H1 (cell line): ENCODE data around the gene BACE1. TPM values are rescaled to one million over a fixed set of nuclear protein-coding genes. Genes with fewer than 3 reads are reported as not detected.

Source experiments
- CTCF ChIA-PET: fragments of 300-600 bp; sonication (Branson Sonifier 250); formaldehyde crosslinking; loops from one replicate; lab custom pipeline; 2021; ENCODE audit not compliant: partially characterized antibody; lab: Charles Lee
- POLR2A ChIA-PET: fragments of 300-600 bp; sonication (Branson Sonifier 250); formaldehyde crosslinking; loops from one replicate; lab custom pipeline; 2021; ENCODE audit warnings: inconsistent platforms; ENCODE audit not compliant: partially characterized antibody; lab: Charles Lee
- DNase-seq, 2 experiments: peaks; one replicate each; pipeline versions ENCODE4 v3.0.0 to v3.0.0-alpha.2; 2010 to 2022; ENCODE audit warnings: low spot score in 2 of 2, low read depth in 1 of 2, mixed read lengths in 1 of 2
- FAIRE-seq: peaks from 2 replicates; lab custom pipeline; 2011; peaks lifted over from hg19 to GRCh38; lab: Jason Lieb, UNC
- H2AFZ ChIP-seq: 2 replicates; pipeline ENCODE4 v1.8.1; 2012; ENCODE audit warnings: low read length, inconsistent platforms
- H2AK5ac ChIP-seq: 2 replicates; pipeline ENCODE4 v1.6.1; 2013; ENCODE audit warnings: low read depth, low read length
- H2BK120ac ChIP-seq: replicated peaks from 2 replicates; pipeline ENCODE3; 2013; ENCODE audit warnings: low read depth, low read length, inconsistent platforms
- H2BK12ac ChIP-seq: 2 replicates; pipeline ENCODE4 v1.6.1; 2013; ENCODE audit warnings: low read depth, low read length
- H2BK15ac ChIP-seq: 2 replicates; pipeline ENCODE4 v1.6.1; 2013; ENCODE audit warnings: low read length
- H2BK20ac ChIP-seq: 2 replicates; pipeline ENCODE4 v1.6.1; 2013; ENCODE audit warnings: low read length
- H2BK5ac ChIP-seq: 2 replicates; pipeline ENCODE4 v1.6.1; 2013; ENCODE audit warnings: low read depth, low read length
- H3K14ac ChIP-seq: 2 replicates; pipeline ENCODE4 v1.6.1; 2013; ENCODE audit warnings: inconsistent platforms; ENCODE audit not compliant: insufficient read length
- H3K18ac ChIP-seq: 2 replicates; pipeline ENCODE4 v1.6.1; 2013; ENCODE audit warnings: low read length; ENCODE audit errors: extremely low read depth
- H3K23ac ChIP-seq: 2 replicates; pipeline ENCODE4 v1.6.1; 2013; ENCODE audit warnings: inconsistent platforms; ENCODE audit not compliant: insufficient read length
- H3K23me2 ChIP-seq: 2 replicates; pipeline ENCODE4 v1.6.1; 2013; ENCODE audit warnings: low read depth, low read length
- H3K27ac ChIP-seq: 2 replicates; pipeline ENCODE4 v1.6.1; 2011; ENCODE audit warnings: low read depth, low read length, inconsistent platforms
- H3K27me3 ChIP-seq, 4 experiments: replicated peaks in 1 of 4; 1 replicate in 1 of 4; 2 replicates in 3 of 4; pipeline versions ENCODE4 v1.6.1 to v1.8.1; 2011 to 2013; ENCODE audit warnings: low read length in 3 of 4, mild to moderate bottlenecking in 3 of 4, inconsistent platforms in 2 of 4, mixed read lengths in 2 of 4, moderate library complexity in 1 of 4; ENCODE audit not compliant: control insufficient read depth in 3 of 4, insufficient read depth in 3 of 4; ENCODE audit errors: extremely low read depth in 1 of 4
- H3K36me3 ChIP-seq, 4 experiments: 2 replicates each; pipeline versions ENCODE4 v1.6.1 to v1.8.1; 2011 to 2013; ENCODE audit warnings: mild to moderate bottlenecking in 4 of 4, low read length in 3 of 4, moderate library complexity in 2 of 4, control low read depth in 1 of 4, inconsistent platforms in 1 of 4; ENCODE audit not compliant: insufficient read depth in 4 of 4, control insufficient read depth in 2 of 4
- H3K4ac ChIP-seq: replicated peaks from 2 replicates; pipeline ENCODE3; 2013; ENCODE audit warnings: low read length, low read depth, mixed read lengths, inconsistent platforms; ENCODE audit not compliant: insufficient read length
- H3K4me1 ChIP-seq, 4 experiments: replicated peaks in 1 of 4; 1 replicate in 1 of 4; 2 replicates in 3 of 4; pipeline versions ENCODE4 v1.6.1 to v1.8.1; 2011 to 2013; ENCODE audit warnings: low read length in 3 of 4, inconsistent platforms in 2 of 4, mixed read lengths in 1 of 4; ENCODE audit not compliant: insufficient read depth in 4 of 4, control insufficient read depth in 3 of 4
- H3K4me2 ChIP-seq, 2 experiments: 2 replicates each; pipeline versions ENCODE4 v1.6.1 to v1.8.1; 2011 to 2013; ENCODE audit warnings: low read depth in 2 of 2, low read length in 2 of 2, control low read depth in 1 of 2, inconsistent platforms in 1 of 2, mild to moderate bottlenecking in 1 of 2; ENCODE audit not compliant: insufficient read depth in 1 of 2
- H3K4me3 ChIP-seq, 4 experiments: fragments of 200-600, 300-600 bp in 1 of 4; sonication (generic), shearing (Covaris generic), sonication (Bioruptor Twin) in 1 of 4; 2 replicates each; pipeline versions ENCODE4 v1.5.1 to v1.8.1; 2011 to 2016; ENCODE audit warnings: low read length in 4 of 4, low read depth in 3 of 4, control low read depth in 2 of 4, inconsistent platforms in 2 of 4, mild to moderate bottlenecking in 2 of 4, mixed read lengths in 1 of 4, moderate library complexity in 1 of 4; ENCODE audit not compliant: insufficient read depth in 2 of 4; ENCODE audit errors: extremely low read depth in 1 of 4
- H3K56ac ChIP-seq: replicated peaks from 2 replicates; pipeline ENCODE3; 2013; ENCODE audit warnings: low read depth, mild to moderate bottlenecking, mixed read lengths, low read length, inconsistent platforms; ENCODE audit not compliant: insufficient read length
- H3K79me1 ChIP-seq: 2 replicates; pipeline ENCODE4 v1.6.1; 2013; ENCODE audit warnings: low read depth, low read length, control low read depth
- H3K79me2 ChIP-seq, 2 experiments: 2 replicates each; pipeline versions ENCODE4 v1.6.1 to v1.8.1; 2012 to 2013; ENCODE audit warnings: low read length in 2 of 2, mild to moderate bottlenecking in 2 of 2, inconsistent platforms in 1 of 2; ENCODE audit not compliant: insufficient read depth in 2 of 2, control insufficient read depth in 1 of 2
- H3K9ac ChIP-seq, 4 experiments: replicated peaks in 1 of 4; 1 replicate in 1 of 4; 2 replicates in 3 of 4; pipeline versions ENCODE4 v1.6.1 to v1.8.1; 2011 to 2013; ENCODE audit warnings: low read depth in 3 of 4, low read length in 3 of 4, control low read depth in 2 of 4, mild to moderate bottlenecking in 2 of 4, moderate library complexity in 2 of 4, inconsistent platforms in 1 of 4; ENCODE audit errors: extremely low read depth in 1 of 4
- H3K9me3 ChIP-seq, 2 experiments: 2 replicates each; pipeline versions ENCODE4 v1.6.1 to v1.8.1; 2012 to 2013; ENCODE audit warnings: mild to moderate bottlenecking in 2 of 2, moderate library complexity in 2 of 2, control low read depth in 1 of 2, inconsistent platforms in 1 of 2, low read depth in 1 of 2, low read length in 1 of 2, mixed read lengths in 1 of 2; ENCODE audit not compliant: insufficient read depth in 2 of 2
- H4K20me1 ChIP-seq, 2 experiments: replicated peaks in 1 of 2; 2 replicates each; pipeline versions ENCODE3 to v1.8.1; 2011 to 2013; ENCODE audit warnings: inconsistent platforms in 2 of 2, low read length in 2 of 2, mild to moderate bottlenecking in 1 of 2; ENCODE audit not compliant: insufficient read depth in 2 of 2, control insufficient read depth in 1 of 2
- H4K5ac ChIP-seq: 2 replicates; pipeline ENCODE4 v1.6.1; 2013; ENCODE audit warnings: low read length, low read depth, mixed read lengths, inconsistent platforms; ENCODE audit not compliant: insufficient read length
- H4K8ac ChIP-seq: 2 replicates; pipeline ENCODE4 v1.8.0; 2013; ENCODE audit warnings: mild to moderate bottlenecking, moderate library complexity, low read length, inconsistent platforms; ENCODE audit not compliant: insufficient read depth; ENCODE audit errors: extremely low read depth
- H4K91ac ChIP-seq: replicated peaks from 2 replicates; pipeline ENCODE3; 2013; ENCODE audit warnings: low read length, mixed read lengths, inconsistent platforms; ENCODE audit not compliant: insufficient read length
- CBX5 ChIP-seq: fragments of 300-800, 300-1000 bp; sonication (generic); IDR thresholded peaks from 2 replicates; pipeline ENCODE4 v1.7.1; 2016; ENCODE audit warnings: antibody characterized with exemption, low read length, low read depth
- CBX8 ChIP-seq: fragments of 300-800, 300-1000 bp; sonication (generic); IDR thresholded peaks from 2 replicates; pipeline ENCODE4 v1.7.1; 2016; ENCODE audit warnings: low read depth, low read length, borderline replicate concordance
- CHD2 ChIP-seq: IDR thresholded peaks from 2 replicates; pipeline ENCODE4 v1.6.1; 2012; ENCODE audit warnings: low read length, improper control_type of control experiment
- HDAC6 ChIP-seq: IDR thresholded peaks from one replicate; pipeline ENCODE4 v1.7.1; 2012; ENCODE audit warnings: low read depth, mild to moderate bottlenecking, inconsistent platforms, low read length, moderate library complexity
- KDM4A ChIP-seq: IDR thresholded peaks from one replicate; pipeline ENCODE4 v1.7.1; 2012; ENCODE audit warnings: low read depth, mild to moderate bottlenecking, moderate library complexity, low read length, inconsistent platforms; ENCODE audit not compliant: severe bottlenecking
- KDM5A ChIP-seq: fragments of 200-600 bp; IDR thresholded peaks from 2 replicates; pipeline ENCODE4 v1.7.1; 2012; ENCODE audit warnings: mild to moderate bottlenecking, low read length, inconsistent platforms, mixed read lengths
- SP2 ChIP-seq: IDR thresholded peaks from 2 replicates; pipeline ENCODE4 v1.6.1; 2012; ENCODE audit warnings: mild to moderate bottlenecking, low read length, inconsistent platforms
- SP4 ChIP-seq: IDR thresholded peaks from 2 replicates; pipeline ENCODE4 v1.6.1; 2012; ENCODE audit warnings: low read length, inconsistent platforms
- WGBS, 2 experiments: shearing (Covaris generic) in 1 of 2; methylation state at CpG; one replicate each; pipeline versions ENCODE4 v1.1.6 to v1.1.7; 2013 to 2015; ENCODE audit warnings: low lambda C conversion rate in 2 of 2, mixed read lengths in 2 of 2, inconsistent platforms in 1 of 2, low coverage in 1 of 2, missing lambda C conversion rate in 1 of 2; ENCODE audit not compliant: insufficient replicate concordance in 2 of 2, insufficient coverage in 1 of 2, insufficient read length in 1 of 2; ENCODE audit errors: extremely low coverage in 1 of 2, missing lambda C conversion rate in 1 of 2; 5-methylcytosine and 5-hydroxymethylcytosine counted together
- polyA plus RNA-seq, 7 experiments: library from polyadenylated mRNA; depleted of rRNA in 3 of 7; stranded (reverse) in 5 of 7; unstranded in 2 of 7; fragments of >200 nt in 5 of 7; fragments of 200-250 nt in 2 of 7; gene quantifications; 1 replicate in 5 of 7; 2 replicates in 1 of 7; 4 replicates in 1 of 7; pipeline versions ENCODE4 v1.2.1 to v1.2.3, GENCODE V29; 2011 to 2013; ENCODE audit warnings: missing spikeins in 2 of 7, mixed read lengths in 2 of 7
- total RNA-seq: library from RNA; stranded (reverse); fragmentation: NEBNext Ultra II Directional; extraction: Animal tissue kit (Norgen Biotek cat#: 25700); gene quantifications from 2 replicates; pipeline ENCODE4 v1.2.1, GENCODE V29; 2021
- TF ChIP-seq, protein P1 (sequence below): IDR thresholded peaks from 2 replicates; pipeline ENCODE4 v1.6.1; 2011; ENCODE audit warnings: low read length, improper control_type of control experiment

The BACE1 gene
- total and polyA plus RNA-seq, 2 of the 8 experiments (the other 6 are each of a cell fraction or from before 2014, with no cell fraction given), result 7.7 to 7.9 TPM

DNA sequence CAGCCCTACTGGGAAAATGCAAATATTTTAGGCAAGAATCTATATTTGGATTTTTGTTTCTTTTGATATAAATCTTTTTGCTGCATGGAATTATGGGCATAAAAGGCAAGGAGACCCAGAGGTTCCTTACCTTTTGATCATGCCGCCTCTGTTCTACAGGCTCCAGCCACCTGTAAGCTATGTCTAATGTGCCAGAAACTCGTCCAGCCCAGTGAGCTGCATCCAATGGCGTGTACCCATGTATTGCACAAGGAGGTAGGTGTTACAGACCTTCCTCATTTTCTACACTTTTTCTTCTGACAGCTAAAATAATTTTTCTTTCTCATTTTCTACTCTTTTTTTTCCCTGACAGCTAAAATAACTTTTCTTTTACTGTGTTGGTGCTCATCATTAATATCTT, 33.1 kb downstream of the BACE1 start:
- Histone ChIP-seq H3K4me3 (no peak overlapping the region), H2AK5ac (no peak overlapping the region), H2AFZ (no peak overlapping the region), H3K9ac (0 out of 7 replicates have a peak overlapping the region, but pooled peaks of 1 of the 4 experiments have one; percentile 30), H3K27ac (no peak overlapping the region), H3K4me1 (no peaks in the 10 kb centered on the region), H3K79me1 (no peaks in the 10 kb centered on the region), H4K5ac (no peak overlapping the region), H4K91ac (no peak overlapping the region), H3K4me2 (no peak overlapping the region), H3K56ac (no peak overlapping the region), H3K79me2 (no peaks in the 10 kb centered on the region), H2BK120ac (no peak overlapping the region), H3K18ac (no peak overlapping the region), H3K23me2 (no peaks in the 10 kb centered on the region), H4K8ac (no peak overlapping the region), H2BK15ac (no peak overlapping the region), H4K20me1 (no peaks in the 10 kb centered on the region), H3K23ac (no peak overlapping the region), H3K9me3 (no peaks in the 10 kb centered on the region), H3K27me3 (no peaks in the 10 kb centered on the region), H2BK20ac (no peak overlapping the region), H3K14ac (no peak overlapping the region), H2BK12ac (no peak overlapping the region), H3K4ac (no peak overlapping the region), H2BK5ac (no peak overlapping the region), H3K36me3 (peaks cover 18 to 57% (median 30%) of the 10 kb centered on the region in 4 experiments)
- DNase-seq, result no peak
- WGBS, 2 experiments, result 88% methylated on average over 3 of the region's 3 CpGs; no CpG with 5 or more reads in 1 of the 2 experiments
- POLR2A ChIA-PET, result interaction anchor here (0.7 to 1.4 kb wide), 2 partner anchors 13 to 220 kb away, joined by 3 to 5 read pairs; no protein-coding TSS in a partner anchor
- CTCF ChIA-PET, result no interaction called here
- FAIRE-seq, result no peak
- TF ChIP-seq CBX5 (no peak), HDAC6 (no peak), SP2 (no peak), CHD2 (no peak), CBX8 (no peak), SP4 (no peak), KDM4A (no peak), KDM5A (no peak)
- TF ChIP-seq, protein P1, sequence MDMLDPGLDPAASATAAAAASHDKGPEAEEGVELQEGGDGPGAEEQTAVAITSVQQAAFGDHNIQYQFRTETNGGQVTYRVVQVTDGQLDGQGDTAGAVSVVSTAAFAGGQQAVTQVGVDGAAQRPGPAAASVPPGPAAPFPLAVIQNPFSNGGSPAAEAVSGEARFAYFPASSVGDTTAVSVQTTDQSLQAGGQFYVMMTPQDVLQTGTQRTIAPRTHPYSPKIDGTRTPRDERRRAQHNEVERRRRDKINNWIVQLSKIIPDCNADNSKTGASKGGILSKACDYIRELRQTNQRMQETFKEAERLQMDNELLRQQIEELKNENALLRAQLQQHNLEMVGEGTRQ, result no peak
